Cardiac ventricle fibroblast (primary cell): Measurements from ENCODE around the gene MRE11. TPM values are rescaled to one million over a fixed set of nuclear protein-coding genes. Genes with fewer than 3 reads are reported as not detected.

ENCODE experiments used
- total RNA-seq: library from RNA; depleted of rRNA; stranded (reverse); fragments of >200 nt; gene quantifications from 2 replicates; pipeline ENCODE4 v1.2.3, GENCODE V29; 2015

Gene MRE11
- 5.2 and 9.7 TPM in 2 replicates for total RNA-seq

GRCh38 chr11:94493281-94494125 lies at the start of gene MRE11, which contains the start of gene ANKRD49:
TSS of gene MRE11 (minus strand) at chr11:94493844. CDS start at chr11:94492801, 1,043 bp downstream.
TSS of gene ANKRD49 (plus strand) at chr11:94493984. CDS start at chr11:94496694, 2,710 bp downstream.

GRCh38 chr11:94511932-94512781 lies 18.5 kb upstream of the MRE11 start, which contains the start of gene C11orf97:
TSS of gene C11orf97 (plus strand) at chr11:94512461. CDS start at chr11:94512529, 68 bp downstream.

GRCh38 chr11:94400839-94401772 lies 92.5 kb downstream of the MRE11 start, which contains the start of gene GPR83:
TSS of gene GPR83 (minus strand) at chr11:94401419. CDS start at chr11:94401247, 172 bp downstream.

Other genes with a start within 250 kb of the MRE11 start
- gene IZUMO1R, start 189.3 kb downstream of the MRE11 start, total RNA-seq, result not detected in 2 replicates
- not detected in 2 replicates for gene GPR83, start 92.4 kb downstream of the MRE11 start, total RNA-seq
- gene ANKRD49, start 140 bp upstream of the MRE11 start, total RNA-seq, result 8.9 and 10.2 TPM in 2 replicates
- gene C11orf97, start 18.6 kb upstream of the MRE11 start, total RNA-seq, result not detected in 2 replicates
- 4.2 and 5.2 TPM in 2 replicates for gene FUT4, start 50.1 kb upstream of the MRE11 start, total RNA-seq
- 1.4 and 3.4 TPM in 2 replicates for gene PIWIL4, start 73.5 kb upstream of the MRE11 start, total RNA-seq